Measurements from ENCODE around the gene TNFRSF13B. TPM values are rescaled to one million over a fixed set of nuclear protein-coding genes. Genes with fewer than 3 reads are reported as not detected.
"Not testable (repeated sequence)": the region's sequence is repeated elsewhere in the genome, so short reads cannot be mapped to it uniquely, and the experiment has no call there.

TNFRSF13B gene
- total RNA-seq, 1 experiment from 2014 or later, result not detected

DNA sequence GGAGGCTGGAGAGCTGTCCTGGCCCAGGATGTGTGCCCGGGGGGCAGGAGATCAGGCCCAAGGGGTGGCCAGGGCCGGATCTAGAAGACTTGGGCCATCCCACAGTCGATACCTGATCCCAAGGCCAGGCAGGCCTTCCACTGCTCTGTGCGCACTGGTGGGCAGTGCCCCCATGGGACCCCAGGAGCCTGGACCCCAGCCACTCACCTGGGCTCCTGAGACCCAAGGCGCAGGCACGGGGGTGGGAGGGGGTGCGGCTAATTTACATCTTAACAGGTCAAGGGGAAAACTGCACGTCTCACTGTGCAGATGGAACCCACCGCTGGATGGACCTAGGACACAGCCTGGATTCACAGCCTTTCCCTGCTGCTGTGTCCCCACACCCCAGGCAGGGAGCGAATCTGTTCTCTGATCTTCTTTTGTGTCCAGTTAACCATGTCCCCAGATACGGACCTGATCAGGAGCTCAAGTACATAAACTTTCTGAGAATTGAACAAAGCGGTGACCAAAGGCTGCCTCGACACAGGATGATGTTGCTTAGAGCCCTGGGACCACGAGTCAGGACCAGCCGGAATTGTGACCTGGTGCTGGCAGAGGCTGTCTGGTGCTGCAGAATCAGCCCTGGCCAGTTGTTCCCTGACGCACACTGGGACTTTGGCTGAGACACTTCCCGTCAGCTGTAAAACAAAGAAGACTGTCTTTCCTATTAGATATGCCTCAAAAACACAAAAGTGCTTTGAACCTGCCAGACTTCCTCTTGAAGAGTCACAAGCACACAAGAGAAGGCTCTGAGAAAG, 60.6 kb downstream of the TNFRSF13B start:
- DNase-seq (ENCODE audit: low read depth), result no peak

GRCh38 chr17:16910341-16910740, 61.6 kb downstream of the TNFRSF13B start:
- DNase-seq (ENCODE audit: low read depth), result no peak

- no peak for DNase-seq (ENCODE audit: low read depth)
Observed at GRCh38 chr17:16909472-16910246, 62.3 kb downstream of the TNFRSF13B start.

- DNase-seq (ENCODE audit: low read depth), result no peak
Observed at GRCh38 chr17:16908273-16908672, 63.6 kb downstream of the TNFRSF13B start.

GRCh38 chr17:16906680-16907079, 65.2 kb downstream of the TNFRSF13B start:
- DNase-seq (ENCODE audit: low read depth), result peak; percentile 50

GRCh38 chr17:16905593-16906191, 66.2 kb downstream of the TNFRSF13B start:
- DNase-seq (ENCODE audit: low read depth), result peak; percentile 84

DNA sequence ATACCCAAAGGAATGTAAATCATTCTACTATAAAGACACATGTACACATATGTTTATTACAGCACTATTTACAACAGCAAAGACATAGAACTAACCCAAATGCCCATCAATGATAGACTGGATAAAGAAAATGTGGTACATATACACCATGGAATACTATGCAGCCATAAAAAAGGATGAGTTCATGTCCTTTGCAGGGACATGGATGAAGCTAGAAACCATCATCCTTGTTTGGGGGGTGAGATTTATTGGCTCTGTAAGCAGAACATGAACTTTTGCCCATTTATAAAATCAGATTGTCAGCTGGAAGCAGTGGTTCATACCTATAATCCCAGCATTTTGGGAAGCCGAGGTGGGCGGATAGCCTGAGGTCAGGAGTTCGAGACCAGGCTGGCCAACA, 68.8 kb downstream of the TNFRSF13B start:
- DNase-seq (ENCODE audit: low read depth), result not testable (repeated sequence)

- no peak for DNase-seq (ENCODE audit: low read depth)
Observed at GRCh38 chr17:16900288-16900882, 71.5 kb downstream of the TNFRSF13B start.

DNA sequence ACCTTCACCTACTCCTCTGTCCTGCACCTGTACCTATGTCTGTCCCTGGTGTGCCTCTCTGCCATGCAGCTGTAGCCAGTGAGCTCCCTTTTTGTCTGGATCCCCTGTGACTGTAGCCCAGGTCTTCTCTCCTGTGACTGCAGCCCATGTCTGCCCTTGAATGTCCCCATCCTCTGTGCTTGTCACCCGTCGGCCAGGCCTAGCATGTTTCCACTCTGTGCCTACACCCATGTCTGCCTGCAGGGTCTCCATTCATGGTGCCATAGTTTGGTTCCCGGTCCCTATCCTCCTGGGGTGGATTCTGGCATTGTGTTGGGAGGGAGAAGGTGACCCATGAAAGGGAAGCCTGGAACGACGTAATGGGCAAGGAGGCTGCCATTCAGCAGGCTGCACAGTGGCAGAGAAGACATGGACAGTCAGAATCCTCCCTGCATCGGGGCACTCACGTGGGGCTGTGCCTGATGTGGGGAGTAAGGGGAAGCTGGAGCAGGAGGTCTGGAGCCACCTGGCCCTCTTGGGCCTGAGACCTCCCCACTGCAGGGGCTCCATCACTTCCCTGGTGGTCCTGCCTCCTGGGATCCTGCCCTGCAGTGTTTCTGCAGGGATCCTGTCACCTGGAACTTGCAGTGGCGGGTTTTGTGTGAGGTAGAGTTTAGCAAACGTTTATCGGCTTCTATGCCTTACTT, 74.6 kb downstream of the TNFRSF13B start:
- DNase-seq (ENCODE audit: low read depth), result not testable (repeated sequence)

- not testable (repeated sequence) for DNase-seq (ENCODE audit: low read depth)
Observed at GRCh38 chr17:16896235-16896634, 75.7 kb downstream of the TNFRSF13B start.

GRCh38 chr17:16893527-16893926, 78.4 kb downstream of the TNFRSF13B start:
- DNase-seq (ENCODE audit: low read depth), result not testable (repeated sequence)

DNA sequence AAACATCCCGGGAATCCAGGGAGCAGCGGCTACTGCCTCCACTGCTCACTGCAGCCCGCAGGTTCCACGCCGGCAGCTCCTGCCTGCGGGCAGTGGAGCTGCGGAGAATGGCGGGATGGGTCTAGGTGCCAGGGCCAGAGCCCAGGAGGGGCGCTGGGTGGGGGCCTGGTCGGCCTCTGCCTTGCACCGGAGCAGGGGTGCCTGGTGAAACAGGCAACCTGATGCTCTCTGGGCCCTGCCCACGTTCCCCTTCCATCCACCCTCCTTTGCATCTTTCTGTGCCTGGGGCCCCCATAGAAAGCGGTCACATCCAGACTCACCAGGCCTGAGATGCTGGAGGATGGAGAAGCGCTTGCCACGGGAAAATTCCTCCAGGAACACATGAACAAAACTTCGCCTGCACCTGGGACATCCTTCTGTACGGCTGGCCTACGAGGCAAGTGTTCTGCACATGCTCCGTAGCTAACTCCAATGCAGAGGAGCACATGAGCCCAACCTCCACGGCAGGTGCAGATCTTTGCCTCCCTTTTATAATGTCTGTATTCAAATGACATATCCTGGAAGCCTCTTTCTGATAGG, 79.0 kb downstream of the TNFRSF13B start:
- not testable (repeated sequence) for DNase-seq (ENCODE audit: low read depth)

GRCh38 chr17:16889088-16889465, 82.8 kb downstream of the TNFRSF13B start:
- DNase-seq (ENCODE audit: low read depth), result no peak

Other genes with a start within 250 kb of the TNFRSF13B start
- gene MPRIP, start 70.3 kb upstream of the TNFRSF13B start, total RNA-seq (2014; rRNA removed; shearing (Covaris generic)), result 135 and 150 TPM in 2 replicates
- gene PLD6, start 234.2 kb upstream of the TNFRSF13B start, total RNA-seq (2014; rRNA removed; shearing (Covaris generic)), result 0.95 and 3.0 TPM in 2 replicates